ENCODE measurements around the gene PARD6A.

The PARD6A gene

GRCh38 chr16:67660564-67661028 lies at the start of gene PARD6A:
Gene PARD6A, plus strand, starts transcription at chr16:67660960. Its CDS starts 79 bp downstream, at chr16:67661039.
- peak; percentile 85 for DNase-seq (ENCODE audit: low read depth)

- no peak for DNase-seq (ENCODE audit: low read depth)
These were observed 47.0 kb upstream of the PARD6A start for GRCh38 chr16:67613808-67614207.

DNA sequence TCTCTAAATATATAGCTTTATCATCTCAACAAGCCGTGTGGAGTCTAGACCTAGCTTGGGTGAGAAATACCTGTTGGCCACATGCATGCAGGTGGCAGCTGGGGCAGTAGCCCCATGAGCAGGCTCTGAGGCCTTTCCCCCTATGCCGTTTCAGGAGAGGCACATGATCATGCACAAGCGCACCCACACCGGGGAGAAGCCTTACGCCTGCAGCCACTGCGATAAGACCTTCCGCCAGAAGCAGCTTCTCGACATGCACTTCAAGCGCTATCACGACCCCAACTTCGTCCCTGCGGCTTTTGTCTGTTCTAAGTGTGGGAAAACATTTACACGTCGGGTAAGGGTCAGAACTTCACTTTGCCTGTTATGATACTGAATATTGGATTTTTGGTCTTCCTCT lies 32.5 kb upstream of the PARD6A start:
- DNase-seq (ENCODE audit: low read depth) = no peak

DNA sequence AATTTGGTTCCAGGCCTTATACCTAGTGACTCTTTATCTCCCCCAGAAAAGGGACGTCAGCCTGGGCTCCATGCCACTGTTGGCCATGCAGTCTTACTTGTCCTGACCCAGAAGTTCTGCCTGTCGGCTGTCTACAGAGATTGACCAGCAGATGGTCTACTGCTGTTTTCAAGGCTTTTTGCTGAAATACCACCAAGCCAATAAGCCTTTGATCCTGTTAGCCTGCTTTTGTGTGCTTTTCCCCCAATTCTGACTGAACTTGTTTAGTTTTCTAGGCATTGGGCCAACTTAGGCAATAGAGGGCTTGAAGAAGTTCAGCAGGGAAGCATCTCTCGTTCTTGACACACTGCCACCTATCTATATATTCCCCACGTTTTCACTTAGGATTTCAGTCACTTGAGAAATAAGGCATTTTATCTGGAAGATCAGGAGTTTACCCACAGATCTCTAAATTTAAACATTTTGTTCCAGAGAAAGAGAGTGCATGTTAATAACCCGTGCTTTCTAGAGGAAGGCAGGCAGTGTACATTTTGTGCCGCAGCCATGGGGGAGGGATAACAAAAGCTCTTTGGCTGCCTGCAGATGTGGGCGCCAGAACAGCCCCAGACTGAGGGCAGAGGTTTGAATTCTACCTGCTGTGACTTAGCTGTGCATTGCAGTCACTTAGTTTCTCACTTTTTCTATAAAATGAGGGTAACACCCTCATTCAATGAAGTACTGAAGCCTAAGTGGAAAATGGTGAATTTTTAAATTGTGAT lies 28.2 kb upstream of the PARD6A start:
- DNase-seq (ENCODE audit: low read depth) = no peak

GRCh38 chr16:67636713-67637112 lies 24.0 kb upstream of the PARD6A start:
- DNase-seq (ENCODE audit: low read depth) = no peak

DNA sequence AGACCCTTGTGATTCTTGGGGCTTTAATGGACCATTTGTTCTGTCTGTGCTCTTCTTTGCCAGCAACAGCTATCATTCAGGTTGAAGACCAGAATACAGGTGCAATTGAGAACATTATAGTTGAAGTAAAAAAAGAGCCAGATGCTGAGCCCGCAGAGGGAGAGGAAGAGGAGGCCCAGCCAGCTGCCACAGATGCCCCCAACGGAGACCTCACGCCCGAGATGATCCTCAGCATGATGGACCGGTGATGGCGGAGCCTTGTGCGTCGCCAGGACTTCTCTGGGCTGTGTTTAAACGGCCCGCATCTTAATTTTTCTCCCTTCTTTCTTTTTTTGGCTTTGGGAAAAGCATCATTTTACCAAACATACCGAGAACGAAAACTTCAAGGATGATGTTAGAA lies 23.1 kb upstream of the PARD6A start:
- DNase-seq (ENCODE audit: low read depth) = no peak

GRCh38 chr16:67641779-67642708 lies 18.7 kb upstream of the PARD6A start:
- DNase-seq (ENCODE audit: low read depth) = no peak

DNA sequence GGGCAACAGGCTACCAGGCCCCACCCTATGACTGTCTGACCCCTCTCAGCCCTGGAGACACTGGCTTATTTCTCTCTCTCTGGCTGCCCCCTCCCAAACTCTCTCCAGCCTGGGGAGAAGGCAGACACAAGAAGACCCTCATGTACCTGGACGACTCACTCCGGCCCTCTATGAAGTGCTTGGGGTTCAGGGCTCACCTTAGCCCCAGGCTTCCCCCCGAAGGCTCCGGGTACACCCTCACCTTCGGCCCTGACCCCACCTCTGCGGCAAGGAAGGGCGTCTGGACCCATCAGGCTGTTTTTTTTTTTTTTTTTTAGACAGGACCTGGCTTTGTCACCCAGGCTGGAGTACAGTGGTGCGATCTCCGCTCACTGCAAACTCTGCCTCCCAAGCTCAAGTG lies 16.7 kb upstream of the PARD6A start:
- no peak for DNase-seq (ENCODE audit: low read depth)

- no peak for DNase-seq (ENCODE audit: low read depth)
These were observed 15.2 kb upstream of the PARD6A start for GRCh38 chr16:67645397-67646121.

- DNase-seq (ENCODE audit: low read depth) = no peak
These were observed 13.6 kb upstream of the PARD6A start for GRCh38 chr16:67647111-67647651.

DNA sequence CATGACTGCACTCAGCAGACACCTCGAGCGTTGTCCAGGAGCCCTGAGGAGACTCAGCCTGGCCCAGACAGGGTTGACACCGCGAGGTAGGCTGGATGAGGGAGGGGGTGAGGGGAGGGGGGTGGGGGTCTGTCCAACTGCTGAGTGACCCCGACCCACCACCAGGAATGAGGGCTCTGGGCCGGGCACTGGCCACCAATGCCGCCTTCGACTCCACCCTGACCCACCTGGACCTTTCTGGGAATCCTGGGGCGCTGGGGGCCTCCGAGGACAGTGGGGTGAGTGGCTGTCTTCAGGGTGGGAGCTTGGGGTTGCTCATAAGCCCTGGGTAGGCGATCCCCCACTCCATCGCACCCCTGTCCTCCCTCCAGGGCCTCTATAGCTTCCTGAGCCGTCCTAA lies 13.1 kb upstream of the PARD6A start:
- no peak for DNase-seq (ENCODE audit: low read depth)

- DNase-seq (ENCODE audit: low read depth) = no peak
These were observed 12.5 kb upstream of the PARD6A start for GRCh38 chr16:67648088-67648763.

GRCh38 chr16:67648764-67649407 lies 11.9 kb upstream of the PARD6A start:
- DNase-seq (ENCODE audit: low read depth) = no peak

DNA sequence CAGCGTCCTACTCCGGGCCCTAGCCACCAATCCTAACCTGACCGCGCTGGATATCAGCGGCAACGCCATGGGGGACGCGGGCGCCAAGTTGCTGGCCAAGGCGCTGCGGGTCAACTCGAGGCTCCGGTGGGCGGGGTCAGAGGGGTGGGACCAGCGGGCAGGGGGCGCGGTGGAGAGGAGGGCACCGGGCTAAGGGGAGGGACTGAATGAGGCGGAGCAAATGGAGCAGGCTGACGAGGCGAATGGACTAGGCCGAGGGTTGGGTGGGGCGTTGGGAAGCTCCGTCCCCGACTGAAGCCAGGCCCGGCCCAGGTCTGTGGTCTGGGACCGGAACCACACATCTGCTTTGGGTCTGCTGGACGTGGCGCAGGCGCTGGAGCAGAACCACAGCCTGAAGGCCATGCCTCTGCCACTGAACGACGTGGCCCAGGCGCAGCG lies 11.2 kb upstream of the PARD6A start:
- DNase-seq (ENCODE audit: low read depth) = no peak

DNA sequence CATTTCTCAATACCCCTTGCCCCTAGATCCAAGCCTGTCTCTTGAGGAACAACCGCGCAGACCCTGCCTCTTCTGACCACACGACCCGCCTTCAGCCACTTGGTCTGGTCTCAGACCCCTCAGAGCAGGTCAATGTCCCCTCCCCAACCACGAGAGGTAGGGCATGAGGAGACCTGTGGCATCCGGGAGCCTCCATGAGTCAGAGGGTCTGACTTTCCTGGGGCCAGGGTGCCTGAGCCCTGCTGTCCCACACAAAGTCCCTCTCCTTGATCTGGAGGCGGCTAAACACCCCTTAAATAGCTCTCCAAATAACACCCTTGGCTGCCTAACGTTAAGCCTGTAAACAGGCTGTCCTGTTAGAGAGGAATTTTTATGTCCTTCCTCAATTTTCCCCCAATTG lies 10.7 kb upstream of the PARD6A start:
- DNase-seq (ENCODE audit: low read depth) = no peak

GRCh38 chr16:67651039-67651438 lies 9.7 kb upstream of the PARD6A start:
- no peak for DNase-seq (ENCODE audit: low read depth)

GRCh38 chr16:67651847-67652246 lies 8.9 kb upstream of the PARD6A start:
- no peak for DNase-seq (ENCODE audit: low read depth)

- no peak for DNase-seq (ENCODE audit: low read depth)
These were observed 8.1 kb upstream of the PARD6A start for GRCh38 chr16:67652578-67653127.

GRCh38 chr16:67653128-67653788 lies 7.5 kb upstream of the PARD6A start:
- no peak for DNase-seq (ENCODE audit: low read depth)

- DNase-seq (ENCODE audit: low read depth) = no peak
These were observed 6.9 kb upstream of the PARD6A start for GRCh38 chr16:67653789-67654402.
